Adrenal gland (tissue), 12 donors: Measurements from ENCODE around the gene MOB1B. TPM values are rescaled to one million over a fixed set of nuclear protein-coding genes. Genes with fewer than 3 reads are reported as not detected.
"Not testable (repeated sequence)": the region's sequence is repeated elsewhere in the genome, so short reads cannot be mapped to it uniquely, and the experiment has no call there.

ENCODE experiments used
- DNase-seq, 7 donors: peaks; one replicate each; pipeline ENCODE4 v3.0.0-alpha.2; 2019 to 2020
- H3K27ac ChIP-seq, 5 donors: fragments of 200-600 bp; sonication (generic) in 4 of 5; 1 replicate in 3 of 5; 2 replicates in 2 of 5; pipeline versions ENCODE4 v1.5.1 to v1.8.0; 2016 to 2020; ENCODE audit warnings: mild to moderate bottlenecking in 1 of 5
- H3K27me3 ChIP-seq: fragments of 200-600 bp; 2 replicates; pipeline ENCODE4 v1.8.0; 2021
- H3K36me3 ChIP-seq, 2 donors: fragments of 200-600 bp; replicated peaks in 1 of 2; 1 replicate in 1 of 2; 2 replicates in 1 of 2; pipeline versions ENCODE4 v1.5.1 to v1.8.0; 2018 to 2022
- H3K4me1 ChIP-seq, 2 donors: fragments of 200-600 bp; replicated peaks in 1 of 2; 1 replicate in 1 of 2; 2 replicates in 1 of 2; pipeline versions ENCODE4 v1.5.1 to v1.8.0; 2018 to 2021
- H3K4me3 ChIP-seq, 4 donors: fragments of 200-600 bp; sonication (generic) in 3 of 4; one replicate each; pipeline ENCODE4 v1.5.1; 2016 to 2018
- H3K9me3 ChIP-seq, 3 donors: fragments of 200-600 bp; sonication (generic) in 1 of 3; replicated peaks in 1 of 3; 1 replicate in 2 of 3; 2 replicates in 1 of 3; pipeline versions ENCODE4 v1.5.1 to v1.8.0; 2016 to 2021
- CTCF ChIP-seq, 6 experiments: fragments of 450-650 bp in 4 of 6; fragments of 200-600 bp in 2 of 6; sonication (generic) in 1 of 6; IDR thresholded peaks; 1 replicate in 5 of 6; 2 replicates in 1 of 6; pipeline versions ENCODE4 v1.5.1 to v1.8.0; 2016 to 2021; ENCODE audit warnings: antibody characterized with exemption in 6 of 6, mild to moderate bottlenecking in 2 of 6, moderate library complexity in 1 of 6
- POLR2A ChIP-seq, 2 donors: fragments of 450-650 bp; IDR thresholded peaks; one replicate each; pipeline ENCODE4 v1.6.1; 2017; ENCODE audit warnings: antibody characterized with exemption in 2 of 2, mild to moderate bottlenecking in 2 of 2, moderate library complexity in 1 of 2
- WGBS, 4 donors: extraction: QIAGEN DNeasy Blood & Tissue Kit in 2 of 4; methylation state at CpG; one replicate each; pipeline versions ENCODE4 v1.1.5 to v1.1.7; 2013 to 2017; 5-methylcytosine and 5-hydroxymethylcytosine counted together
- intact Hi-C, 2 donors: fragments of 100-400 bp; cut with DNase I; formaldehyde crosslinking; loops; one replicate each; pipeline versions ENCODE4 v1.14.1 to v1.15.0; 2022 to 2023
- polyA plus RNA-seq, 3 donors: library from polyadenylated mRNA; stranded (reverse); fragments of 200-250 nt in 2 of 3; fragments of 350-450 nt in 1 of 3; fragmentation: Illumina TruSeq in 1 of 3; extraction: RNeasy Lipid Tissue Mini Kit (QIAGEN cat#74804) in 1 of 3; gene quantifications; one replicate each; pipeline ENCODE4 v1.2.3, GENCODE V29; 2013 to 2014
- total RNA-seq, 9 donors: library from RNA; depleted of rRNA in 4 of 9; stranded (reverse); fragments of >200 nt in 4 of 9; fragments of 120-200 nt in 1 of 9; fragmentation: NEBNext Ultra II Directional in 1 of 9; extraction: Animal tissue kit (Norgen Biotek cat#: 25700) in 1 of 9; gene quantifications; one replicate each; pipeline versions ENCODE4 v1.1.0 to v1.2.4, GENCODE V29; 2013 to 2023
- donor health status: healthy with polysubstance abuse.
- donor health status: Bipolar disorder and iron deficiency.
- donor health status: DM: yes; HTN: yes; CAD: no.
- donor health status: DM: no; HTN: no; CAD: no.
- donor health status: DM: no; HTN: no; CAD: no.
- donor health status: DM: yes; HTN: yes; CAD: no.

MOB1B gene
- total and polyA plus RNA-seq, 12 donors: 3.5 to 25.4 (median 14.5) TPM

DNA sequence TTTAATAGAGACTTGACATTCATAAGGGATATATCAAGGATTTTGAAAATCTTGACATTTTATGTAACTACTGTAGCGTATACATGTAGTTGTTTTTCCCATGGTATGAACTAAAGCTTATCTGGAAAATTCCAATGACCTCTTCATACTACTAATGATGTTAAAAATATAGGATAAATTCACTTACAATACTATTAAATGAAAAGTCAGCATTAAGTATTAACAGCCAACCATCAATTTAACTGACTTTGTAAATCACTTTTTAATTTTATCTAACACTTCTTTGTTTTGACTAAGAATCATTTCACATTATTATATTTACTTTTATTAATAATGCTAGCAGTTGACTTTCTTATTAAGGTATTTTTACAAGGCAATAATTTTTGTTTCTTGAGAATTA, 125.4 kb downstream of the MOB1B start:
- whole genome bisulfite sequencing, 4 donors: 93 to 100% (median 98%) methylated on average over 1 of the region's 1 CpG
- Histone ChIP-seq H3K4me3 (no peak overlapping the region), H3K27ac (no peak overlapping the region), H3K36me3 (peaks cover 0 to 4% of the 10 kb centered on the region in 2 donors), H3K27me3 (no peaks in the 10 kb centered on the region), H3K9me3 (no peaks in the 10 kb centered on the region), H3K4me1 (peaks cover 0 to 12% of the 10 kb centered on the region in 2 donors)
- no peak for DNase-seq
- TF ChIP-seq POLR2A (IDR thresholded peaks at IDR 0.05) (no peak), CTCF (IDR thresholded peaks at IDR 0.05) (no peak)
- intact Hi-C loops: no loop called here

- H3K36me3 ChIP-seq: peaks cover 0 to 4% of the 10 kb centered on the region in 2 donors
Measured at GRCh38 chr4:71029504-71029903, 127.3 kb downstream of the MOB1B start.

GRCh38 chr4:71032106-71032505, 129.9 kb downstream of the MOB1B start:
- H3K36me3 ChIP-seq, intact Hi-C loops, H3K9me3 ChIP-seq, H3K4me3 ChIP-seq, H3K4me1 ChIP-seq, H3K27me3 ChIP-seq, H3K27ac ChIP-seq, DNase-seq: not testable (repeated sequence)
- WGBS, 4 donors: 88 to 94% (median 91%) methylated on average over 8 to 10 of the region's 10 CpGs

More at GRCh38 chr4:71029504-71029903, 127.3 kb downstream of the MOB1B start:
- H3K4me3 ChIP-seq: no peak overlapping the region
- intact Hi-C loops: no loop called here
- no peak for DNase-seq
- TF ChIP-seq POLR2A (IDR thresholded peaks at IDR 0.05): no peak
- no peak for TF ChIP-seq CTCF (IDR thresholded peaks at IDR 0.05)
- peaks cover 0 to 12% of the 10 kb centered on the region in 2 donors for H3K4me1 ChIP-seq
- H3K27ac ChIP-seq: no peak overlapping the region
- H3K9me3 ChIP-seq: no peaks in the 10 kb centered on the region
- no peaks in the 10 kb centered on the region for H3K27me3 ChIP-seq
- 67 to 78% (median 71%) methylated on average over 1 of the region's 1 CpG for WGBS, 4 donors

Other genes with a start within 250 kb of the MOB1B start
- gene JCHAIN, start 235.9 kb upstream of the MOB1B start, total RNA-seq: 10 to 100 TPM in 1 of 9 donors, 1 to 10 TPM in 5, under 1 TPM in 2, not detected in 1; 0.11 to 24.9 (median 1.9) TPM
- 100 to 1,000 TPM in 1 of 3 donors, 1 to 10 TPM in 1, under 1 TPM in 1; 0.98 to 124 (median 8.3) TPM for gene JCHAIN, start 235.9 kb upstream of the MOB1B start, polyA plus RNA-seq
- gene UTP3, start 213.8 kb upstream of the MOB1B start, total RNA-seq: 10 to 100 TPM; 14.9 to 39.3 (median 23.1) TPM
- gene UTP3, start 213.8 kb upstream of the MOB1B start, polyA plus RNA-seq: 10 to 100 TPM; 31.9 to 51.1 (median 34.0) TPM
- 100 to 1,000 TPM in 2 of 9 donors, 10 to 100 TPM in 7; 41.8 to 141 (median 87.3) TPM for gene RUFY3, start 180.4 kb upstream of the MOB1B start, total RNA-seq
- 100 to 1,000 TPM in 1 of 3 donors, 10 to 100 TPM in 2; 44.8 to 118 (median 67.7) TPM for gene RUFY3, start 180.4 kb upstream of the MOB1B start, polyA plus RNA-seq
- gene GRSF1, start 62.5 kb upstream of the MOB1B start, total RNA-seq: 100 to 1,000 TPM in 4 of 9 donors, 10 to 100 TPM in 5; 64.1 to 109 (median 95.5) TPM
- gene GRSF1, start 62.5 kb upstream of the MOB1B start, polyA plus RNA-seq: 100 to 1,000 TPM in 1 of 3 donors, 10 to 100 TPM in 2; 35.6 to 149 (median 36.6) TPM
- 10 to 100 TPM in 8 of 9 donors, 1 to 10 TPM in 1; 9.8 to 21.0 (median 11.8) TPM for gene DCK, start 91.3 kb downstream of the MOB1B start, total RNA-seq
- 10 to 100 TPM in 1 of 3 donors, 1 to 10 TPM in 2; 2.5 to 18.1 (median 4.9) TPM for gene DCK, start 91.3 kb downstream of the MOB1B start, polyA plus RNA-seq